ENCODE results near the gene MCOLN1. TPM values are rescaled to one million over a fixed set of nuclear protein-coding genes. Genes with fewer than 3 reads are reported as not detected.

The MCOLN1 gene
- total and polyA plus RNA-seq, 9 donors, result 6.1 to 20.4 (median 13.6) TPM

- intact Hi-C loops (cut with DNase I), result no loop called here
- WGBS, 3 donors, result 35 to 49% (median 44%) methylated on average over 11 of the region's 11 CpGs
- no peaks in the 10 kb centered on the region for H3K36me3 ChIP-seq
- no peak overlapping the region for H3K27ac ChIP-seq
- peaks cover 4% of the 10 kb centered on the region for H3K4me1 ChIP-seq (ENCODE audit: insufficient read depth)
- H3K27me3 ChIP-seq, result no peaks in the 10 kb centered on the region
- peak; percentile 60 to 84 (median 64) for DNase-seq
- no peaks in the 10 kb centered on the region for H3K9me3 ChIP-seq
- TF ChIP-seq CTCF (IDR thresholded peaks at IDR 0.05) (no peak), EP300 (IDR thresholded peaks at IDR 0.05) (no peak), POLR2A (IDR thresholded peaks at IDR 0.05) (no peak)
- H3K4me3 ChIP-seq, result no peak overlapping the region
Measured at GRCh38 chr19:7507884-7508283, 14.5 kb upstream of the MCOLN1 start.

GRCh38 chr19:7509625-7510024 lies 12.8 kb upstream of the MCOLN1 start:
- intact Hi-C loops (cut with DNase I), result no loop called here
- 25 to 39% (median 31%) methylated on average over 3 of the region's 3 CpGs for WGBS, 3 donors

GRCh38 chr19:7512400-7512851 lies 10.0 kb upstream of the MCOLN1 start:
- H3K36me3 ChIP-seq, result no peaks in the 10 kb centered on the region
- no peaks in the 10 kb centered on the region for H3K9me3 ChIP-seq
- H3K27ac ChIP-seq, result no peak overlapping the region
- intact Hi-C loops (cut with DNase I), result no loop called here
- H3K4me3 ChIP-seq, result no peak overlapping the region
- peaks cover 8% of the 10 kb centered on the region for H3K4me1 ChIP-seq (ENCODE audit: insufficient read depth)
- no peak for TF ChIP-seq EP300 (IDR thresholded peaks at IDR 0.05)
- no peak for TF ChIP-seq POLR2A (IDR thresholded peaks at IDR 0.05)
- no peak for TF ChIP-seq CTCF (IDR thresholded peaks at IDR 0.05)
- no peak for DNase-seq
- WGBS, 3 donors, result 48 to 55% (median 50%) methylated on average over 6 of the region's 6 CpGs
- no peaks in the 10 kb centered on the region for H3K27me3 ChIP-seq

More at GRCh38 chr19:7509625-7510024, 12.8 kb upstream of the MCOLN1 start:
- H3K4me3 ChIP-seq, result no peak overlapping the region
- H3K27me3 ChIP-seq, result no peaks in the 10 kb centered on the region
- DNase-seq, result no peak
- H3K36me3 ChIP-seq, result no peaks in the 10 kb centered on the region
- no peak overlapping the region for H3K27ac ChIP-seq
- peaks cover 4% of the 10 kb centered on the region for H3K4me1 ChIP-seq (ENCODE audit: insufficient read depth)
- no peaks in the 10 kb centered on the region for H3K9me3 ChIP-seq
- TF ChIP-seq POLR2A (IDR thresholded peaks at IDR 0.05), result no peak
- TF ChIP-seq EP300 (IDR thresholded peaks at IDR 0.05), result no peak

- intact Hi-C loops (cut with DNase I), result no loop called here
- Histone ChIP-seq H3K4me1 (ENCODE audit: insufficient read depth) (peaks cover 8% of the 10 kb centered on the region), H3K9me3 (no peaks in the 10 kb centered on the region), H3K27me3 (no peaks in the 10 kb centered on the region), H3K36me3 (no peaks in the 10 kb centered on the region), H3K4me3 (no peak overlapping the region), H3K27ac (no peak overlapping the region)
- DNase-seq, result no peak
- 86 to 89% (median 87%) methylated on average over 5 of the region's 5 CpGs for WGBS, 3 donors
- TF ChIP-seq CTCF (IDR thresholded peaks at IDR 0.05) (no peak), POLR2A (IDR thresholded peaks at IDR 0.05) (no peak), EP300 (IDR thresholded peaks at IDR 0.05) (no peak)
Measured at GRCh38 chr19:7513809-7514642, 8.4 kb upstream of the MCOLN1 start.

- intact Hi-C loops (cut with DNase I), result no loop called here
- TF ChIP-seq EP300 (IDR thresholded peaks at IDR 0.05) (no peak), CTCF (IDR thresholded peaks at IDR 0.05) (no peak), POLR2A (IDR thresholded peaks at IDR 0.05) (no peak)
- H3K4me1 ChIP-seq (ENCODE audit: insufficient read depth), result peaks cover 8% of the 10 kb centered on the region
- H3K36me3 ChIP-seq, result no peaks in the 10 kb centered on the region
- DNase-seq, result peak; percentile 63 to 92 (median 81)
- H3K9me3 ChIP-seq, result no peaks in the 10 kb centered on the region
- no peaks in the 10 kb centered on the region for H3K27me3 ChIP-seq
- H3K4me3 ChIP-seq, result peak overlapping the region; percentile 58
- WGBS, 3 donors, result 12 to 24% (median 12%) methylated on average over 13 of the region's 13 CpGs
- H3K27ac ChIP-seq, result peak overlapping the region in 1 of 2 donors; percentile 94
Measured at GRCh38 chr19:7515110-7515644, 7.2 kb upstream of the MCOLN1 start.

Data from ovary (tissue), 9 donors.